Panc1 (cell line): Measurements from ENCODE around the gene VARS2.
"Not testable (repeated sequence)": the region's sequence is repeated elsewhere in the genome, so short reads cannot be mapped to it uniquely, and the experiment has no call there.

ENCODE experiments used
- CTCF ChIP-seq: fragments of 450-650 bp; IDR thresholded peaks from 2 replicates; pipeline ENCODE4 v1.5.1; 2017; ENCODE audit warnings: mild to moderate bottlenecking
- POLR2AphosphoS5 ChIP-seq: IDR thresholded peaks from 2 replicates; pipeline ENCODE4 v1.6.1; 2012; ENCODE audit warnings: mild to moderate bottlenecking, low read depth, low read length, moderate library complexity
- REST ChIP-seq, 2 experiments: IDR thresholded peaks; 2 replicates each; pipeline ENCODE4 v1.6.1; 2011 to 2012; ENCODE audit warnings: low read depth in 2 of 2, control low read depth in 1 of 2, low read length in 1 of 2, mild to moderate bottlenecking in 1 of 2, moderate library complexity in 1 of 2; ENCODE audit not compliant: insufficient read depth in 1 of 2
- SIN3A ChIP-seq: IDR thresholded peaks from 2 replicates; pipeline ENCODE4 v1.6.1; 2012; ENCODE audit warnings: low read depth, mild to moderate bottlenecking, low read length, moderate library complexity, borderline replicate concordance; ENCODE audit not compliant: insufficient read depth
- TCF7L2 ChIP-seq: IDR thresholded peaks from 2 replicates; pipeline ENCODE4 v1.6.1; 2011; ENCODE audit warnings: mild to moderate bottlenecking, low read depth, low read length, inconsistent platforms

GRCh38 chr6:30969171-30969570 is 55.1 kb downstream of the VARS2 start:
- TF ChIP-seq CTCF; REST (IDR thresholded peaks at IDR 0.05; ENCODE audit: insufficient read depth in 1 of 2, low read depth in 2 of 2, low read length in 1 of 2); POLR2AphosphoS5; SIN3A; TCF7L2: not testable (repeated sequence)
